ENCODE measurements around the gene CDH6.

GRCh38 chr5:31332160-31332559 lies 138.7 kb downstream of the CDH6 start:
- no peak for TF ChIP-seq EZH2 (IDR thresholded peaks at IDR 0.05; ENCODE audit: low read depth)
- TF ChIP-seq CTCF (conservative IDR thresholded peaks at IDR 0.05) = no peak
